ENCODE data around the gene KRT14.

- TF ChIP-seq EZH2phosphoT487 (IDR thresholded peaks at IDR 0.05; ENCODE audit: unreplicated experiment) (no peak), CTCF (conservative IDR thresholded peaks at IDR 0.05; ENCODE audit: low read depth in 2 of 2) (no peak), EZH2 (IDR thresholded peaks at IDR 0.05; ENCODE audit: low read depth, unreplicated experiment) (no peak), POLR2AphosphoS5 (IDR thresholded peaks at IDR 0.05; ENCODE audit: low read depth) (no peak), CREB1 (CRISPR knock-in tag; IDR thresholded peaks at IDR 0.05; ENCODE audit: low read depth) (no peak), JUNB (IDR thresholded peaks at IDR 0.05; ENCODE audit: unreplicated experiment) (no peak), REST (IDR thresholded peaks at IDR 0.05; ENCODE audit: unreplicated experiment) (no peak), ZNF114 (CRISPR knock-in tag; IDR thresholded peaks at IDR 0.05) (no peak), STAT1 (IDR thresholded peaks at IDR 0.05; ENCODE audit: unreplicated experiment) (no peak)
Observed at GRCh38 chr17:41561554-41561953, 25.1 kb downstream of the KRT14 start.
